NCI-H2196 treated with DMSO at 0.1 percent for 48 hours (cell line): ENCODE data around the gene MAP3K3.

Source experiments
- DNase-seq: peaks from one replicate; lab custom pipeline; 2025; ENCODE audit not compliant: unreplicated experiment; lab: John Stamatoyannopoulos, UW

MAP3K3 gene

DNA sequence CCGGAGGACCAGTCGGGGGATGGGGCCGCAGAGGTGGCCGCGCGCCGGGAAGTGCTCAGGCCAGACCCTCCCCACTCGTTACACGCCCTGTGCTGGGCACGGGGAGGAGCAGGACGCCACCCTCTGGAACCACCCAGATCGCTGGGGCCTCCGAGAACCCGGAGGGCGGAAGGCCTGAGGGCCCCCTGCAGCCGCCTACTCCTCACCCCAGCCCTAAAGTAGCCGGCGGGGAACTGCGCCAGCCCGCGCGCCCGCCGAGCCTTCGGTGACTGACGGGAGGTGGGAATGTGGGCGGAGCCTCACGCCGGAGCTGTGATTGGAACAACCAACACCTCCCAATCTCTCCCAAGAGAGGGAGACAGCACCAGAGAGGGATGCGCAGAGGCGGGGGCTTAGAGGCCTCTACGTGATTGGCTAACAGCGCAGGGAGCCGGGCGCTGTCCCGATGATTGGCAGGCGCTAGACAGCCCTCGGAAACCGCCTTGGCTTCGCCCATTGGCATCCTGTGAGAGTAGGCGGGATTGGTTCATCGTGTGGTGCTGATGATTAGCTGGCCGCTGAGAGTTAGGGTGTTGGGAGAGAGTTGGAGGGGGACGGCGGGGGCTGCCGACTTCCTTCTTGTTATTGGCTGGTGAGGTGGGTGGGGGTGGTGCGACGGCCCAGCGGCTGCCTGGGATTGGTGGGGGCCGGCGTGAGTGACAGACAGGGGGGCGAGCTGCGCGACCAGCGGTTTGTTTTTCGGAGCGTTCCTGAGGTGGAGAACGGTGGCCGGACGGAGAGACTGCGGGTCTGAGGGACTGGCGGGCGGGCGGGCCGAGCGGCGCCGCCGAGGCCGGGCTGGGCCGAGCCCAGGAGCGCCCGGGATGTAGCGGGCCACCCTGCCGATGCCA, at the start of gene MAP3K3:
TSS of gene MAP3K3 (plus strand) at position 734 of the 890 bp plus-strand sequence. CDS start 343 bp downstream, outside the sequence.
- peak; percentile 100 for DNase-seq

DNA sequence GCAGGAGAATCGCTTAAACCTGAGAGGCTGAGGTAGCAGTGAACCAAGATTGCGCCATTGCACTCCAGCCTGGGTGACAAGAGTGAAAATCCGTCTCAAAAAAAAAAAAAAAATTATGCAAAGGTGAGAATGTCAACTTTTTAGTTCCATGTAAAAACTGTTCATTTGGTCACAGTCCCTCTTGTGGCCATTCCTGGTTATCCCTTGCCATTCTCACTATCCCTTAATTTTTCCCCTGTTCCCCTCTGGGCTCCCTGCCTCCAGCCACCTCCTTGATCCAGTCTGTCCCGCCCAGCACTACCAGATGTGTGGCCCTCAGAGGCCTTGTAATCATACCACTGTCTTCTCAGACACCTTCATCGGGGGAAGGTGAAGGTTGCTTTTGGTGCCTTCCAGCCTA, 48.6 kb upstream of the MAP3K3 start:
- DNase-seq = no peak

DNA sequence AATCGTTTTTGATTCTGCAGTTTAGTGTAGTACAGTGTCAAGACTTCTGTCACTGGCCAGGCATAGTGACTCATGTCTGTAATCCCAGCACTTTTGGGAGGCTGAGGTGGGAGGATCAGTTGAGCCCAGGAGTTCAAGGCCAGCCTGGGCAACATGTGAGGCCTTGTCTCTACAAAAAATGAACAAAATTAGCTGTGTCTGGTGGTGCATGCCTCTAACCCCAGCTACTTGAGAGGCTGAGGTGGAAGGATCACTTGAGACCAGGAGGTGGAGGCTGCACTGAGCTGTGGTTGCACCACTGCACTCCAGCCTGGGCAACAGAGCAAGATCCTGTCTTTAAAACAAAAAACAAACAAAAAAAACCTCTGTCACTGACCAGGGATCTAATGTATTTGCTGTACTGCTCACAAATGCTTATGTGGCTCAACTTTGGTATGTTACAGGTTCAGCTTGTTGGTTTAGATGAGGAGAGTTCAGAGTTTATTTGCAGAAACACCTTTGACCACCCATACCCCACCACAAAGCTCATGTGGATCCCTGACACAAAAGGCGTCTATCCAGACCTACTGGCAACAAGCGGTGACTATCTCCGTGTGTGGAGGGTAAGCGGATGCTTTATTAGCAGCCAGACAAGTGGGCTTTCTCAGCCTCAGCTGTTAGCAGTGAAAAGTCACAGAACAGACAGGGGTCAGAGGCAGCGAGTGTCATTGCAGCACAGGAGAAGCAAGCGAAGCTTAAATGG, 44.0 kb upstream of the MAP3K3 start:
- no peak for DNase-seq

DNA sequence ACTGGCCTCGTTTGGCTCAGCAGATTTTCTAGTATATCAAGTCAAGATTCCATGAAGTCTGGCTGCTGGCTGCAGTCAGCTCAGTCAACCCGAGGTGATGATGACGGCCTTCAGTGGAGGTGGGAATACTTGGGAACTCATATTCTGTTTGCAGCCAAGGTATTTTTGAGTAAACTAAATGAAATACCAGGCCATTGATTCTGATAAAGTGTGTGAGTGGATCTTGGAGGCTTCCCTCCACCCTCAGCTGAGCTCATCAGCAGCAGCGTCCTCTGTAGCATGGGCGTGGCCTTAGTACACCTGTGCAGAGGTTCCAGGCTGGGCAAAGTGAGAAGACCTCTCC, 43.5 kb upstream of the MAP3K3 start:
- DNase-seq = no peak

DNA sequence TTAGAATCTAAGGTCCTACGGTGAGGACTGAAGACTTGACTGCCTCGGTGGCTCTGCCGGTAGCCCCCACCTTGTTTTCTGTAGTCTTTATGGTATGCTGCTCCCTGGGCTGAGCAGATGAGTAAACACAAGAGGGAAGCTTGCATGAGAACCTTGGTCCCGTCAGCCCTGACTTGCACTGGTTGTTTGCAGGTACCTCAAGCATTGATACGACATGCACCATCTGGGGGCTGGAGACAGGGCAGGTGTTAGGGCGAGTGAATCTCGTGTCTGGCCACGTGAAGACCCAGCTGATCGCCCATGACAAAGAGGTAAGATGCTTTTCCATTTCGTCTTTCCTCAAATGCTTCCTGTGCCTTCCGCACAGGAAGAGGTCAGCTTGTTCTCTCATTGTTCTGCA, 42.6 kb upstream of the MAP3K3 start:
- DNase-seq = no peak

DNA sequence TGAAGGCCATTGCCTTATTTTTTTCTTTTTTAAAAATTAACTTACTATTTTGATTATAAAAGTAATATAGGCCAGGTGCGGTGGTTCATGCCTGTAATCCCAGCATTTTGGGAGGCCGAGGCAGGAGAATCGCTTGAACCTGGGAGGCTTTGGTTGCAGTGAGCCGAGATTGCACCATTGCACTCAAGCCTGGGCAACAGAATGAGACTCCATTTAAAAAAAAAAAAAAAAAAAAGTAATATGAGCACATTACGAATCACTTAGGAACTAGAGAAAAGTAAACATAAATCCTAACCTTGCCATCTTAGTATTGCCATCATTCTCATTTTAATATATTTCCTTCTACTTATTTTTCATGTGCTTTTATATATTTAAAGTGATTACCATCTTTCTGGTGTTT, 34.4 kb upstream of the MAP3K3 start:
- DNase-seq = no peak

DNA sequence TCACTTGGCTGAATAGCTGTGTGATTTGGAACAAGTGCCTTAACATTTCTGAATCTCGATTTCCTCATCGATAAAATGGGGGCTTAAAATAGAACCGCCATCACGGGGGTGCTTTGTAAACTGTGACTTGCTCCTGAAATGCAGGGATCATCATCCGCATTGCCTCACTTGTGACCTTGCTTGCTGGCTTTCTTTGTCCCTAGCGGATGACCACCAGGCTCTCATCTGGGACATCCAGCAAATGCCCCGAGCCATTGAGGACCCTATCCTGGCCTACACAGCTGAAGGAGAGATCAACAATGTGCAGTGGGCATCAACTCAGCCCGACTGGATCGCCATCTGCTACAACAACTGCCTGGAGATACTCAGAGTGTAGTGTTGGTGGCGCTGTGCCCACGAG, 33.4 kb upstream of the MAP3K3 start:
- DNase-seq = no peak

DNA sequence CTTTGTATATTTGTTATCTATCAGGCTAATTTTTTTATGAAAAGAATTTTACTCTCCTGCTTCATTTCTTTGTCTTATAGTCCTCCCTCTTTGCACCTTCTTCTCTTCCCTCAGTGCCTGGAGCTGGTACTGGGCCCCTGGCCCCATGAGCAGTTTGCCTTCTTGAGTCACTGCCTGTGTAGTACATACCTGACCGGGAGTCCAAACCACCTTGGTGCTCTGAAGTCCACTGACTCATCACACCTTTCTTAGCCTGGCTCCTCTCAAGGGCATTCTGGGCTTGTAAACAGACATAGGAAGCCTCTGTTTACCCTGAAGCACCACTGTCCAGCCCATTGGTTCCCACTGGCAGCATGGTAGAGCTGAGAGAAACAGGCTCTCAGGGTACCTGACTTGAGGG, 32.6 kb upstream of the MAP3K3 start:
- DNase-seq = no peak

DNA sequence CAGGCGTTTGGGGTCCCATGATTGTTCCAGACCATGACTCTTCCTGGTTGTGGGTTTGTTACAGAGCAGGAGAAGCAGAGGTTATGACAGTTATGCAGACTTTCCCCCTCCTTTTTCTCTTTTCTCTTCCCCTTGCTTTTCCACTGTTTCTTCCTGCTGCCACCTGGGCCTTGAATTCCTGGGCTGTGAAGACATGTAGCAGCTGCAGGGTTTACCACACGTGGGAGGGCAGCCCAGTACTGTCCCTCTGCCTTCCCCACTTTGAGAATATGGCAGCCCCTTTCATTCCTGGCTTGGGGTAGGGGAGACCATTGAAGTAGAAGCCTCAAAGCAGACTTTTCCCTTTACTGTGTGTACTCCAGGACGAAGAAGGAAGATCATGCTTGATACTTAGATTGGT, 29.4 kb upstream of the MAP3K3 start:
- DNase-seq = no peak

DNA sequence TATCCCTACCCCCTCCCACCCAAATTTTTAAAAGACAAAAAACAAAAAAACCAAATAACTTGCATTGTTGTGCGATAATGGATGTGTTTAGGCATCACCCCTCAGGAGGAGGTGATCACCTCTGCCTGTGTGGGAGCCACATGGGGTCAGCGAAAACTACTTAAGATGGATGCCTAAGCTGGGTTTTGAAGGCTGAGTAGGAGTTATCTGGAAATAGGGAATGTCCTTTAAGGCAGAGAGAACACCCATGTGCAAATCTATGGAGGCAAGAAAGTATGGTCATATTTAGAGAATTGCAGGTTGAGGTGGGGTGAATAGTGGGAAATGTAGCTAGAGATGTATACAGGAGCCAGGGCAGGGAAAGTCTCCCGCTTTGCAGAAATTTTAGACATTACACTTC, 27.1 kb upstream of the MAP3K3 start:
- DNase-seq = no peak

DNA sequence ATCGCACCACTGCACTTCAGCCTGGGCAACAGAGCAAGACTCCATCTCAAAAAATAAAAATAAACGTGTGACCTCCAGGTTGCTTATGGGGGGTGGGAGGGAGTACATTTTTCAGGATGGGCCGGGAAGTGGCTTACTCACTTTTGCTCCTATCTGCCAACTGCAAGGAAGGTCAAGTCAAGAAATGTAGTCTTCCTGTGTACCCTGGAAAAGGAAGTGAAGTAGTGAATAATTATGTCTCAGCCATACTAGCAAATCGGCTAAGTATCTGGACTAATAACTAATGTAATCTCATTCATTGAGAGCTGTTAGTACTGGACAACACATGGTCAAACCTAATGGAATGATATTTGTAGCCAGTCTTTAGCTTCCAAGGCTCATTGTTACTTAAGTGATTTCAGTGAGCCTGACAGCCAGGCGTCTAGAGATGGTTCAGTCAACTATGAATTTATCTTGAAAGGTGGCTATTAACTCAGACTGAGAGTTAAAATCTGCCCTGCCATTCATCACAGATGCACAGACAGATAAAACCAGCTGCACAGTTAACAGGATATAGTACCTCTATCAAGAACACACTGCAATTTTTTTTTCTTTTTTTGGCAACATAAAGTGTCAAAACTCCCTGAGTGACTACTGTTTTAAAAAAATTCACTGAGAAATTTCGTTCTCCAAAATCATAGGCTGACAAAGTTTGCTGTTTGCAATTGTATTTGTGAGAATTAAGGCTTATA, 25.2 kb upstream of the MAP3K3 start:
- no peak for DNase-seq

DNA sequence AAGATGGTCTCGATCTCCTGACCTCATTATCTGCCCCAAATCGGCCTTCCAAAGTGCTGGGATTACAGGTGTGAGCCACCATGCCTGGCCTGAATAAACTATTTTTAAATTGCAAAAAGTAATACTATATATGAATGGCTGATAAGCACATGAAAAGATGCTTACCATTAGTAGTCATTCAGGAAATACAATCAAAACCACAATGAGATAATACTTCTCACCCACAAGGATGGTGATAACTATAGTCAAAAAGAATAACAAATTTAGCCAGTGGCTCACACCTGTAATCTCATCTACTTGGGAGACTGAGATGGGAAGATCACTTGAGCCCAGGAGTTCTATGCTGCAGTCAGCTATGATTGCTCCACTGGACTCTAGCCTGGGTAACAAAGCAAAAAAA, 23.9 kb upstream of the MAP3K3 start:
- no peak for DNase-seq

DNA sequence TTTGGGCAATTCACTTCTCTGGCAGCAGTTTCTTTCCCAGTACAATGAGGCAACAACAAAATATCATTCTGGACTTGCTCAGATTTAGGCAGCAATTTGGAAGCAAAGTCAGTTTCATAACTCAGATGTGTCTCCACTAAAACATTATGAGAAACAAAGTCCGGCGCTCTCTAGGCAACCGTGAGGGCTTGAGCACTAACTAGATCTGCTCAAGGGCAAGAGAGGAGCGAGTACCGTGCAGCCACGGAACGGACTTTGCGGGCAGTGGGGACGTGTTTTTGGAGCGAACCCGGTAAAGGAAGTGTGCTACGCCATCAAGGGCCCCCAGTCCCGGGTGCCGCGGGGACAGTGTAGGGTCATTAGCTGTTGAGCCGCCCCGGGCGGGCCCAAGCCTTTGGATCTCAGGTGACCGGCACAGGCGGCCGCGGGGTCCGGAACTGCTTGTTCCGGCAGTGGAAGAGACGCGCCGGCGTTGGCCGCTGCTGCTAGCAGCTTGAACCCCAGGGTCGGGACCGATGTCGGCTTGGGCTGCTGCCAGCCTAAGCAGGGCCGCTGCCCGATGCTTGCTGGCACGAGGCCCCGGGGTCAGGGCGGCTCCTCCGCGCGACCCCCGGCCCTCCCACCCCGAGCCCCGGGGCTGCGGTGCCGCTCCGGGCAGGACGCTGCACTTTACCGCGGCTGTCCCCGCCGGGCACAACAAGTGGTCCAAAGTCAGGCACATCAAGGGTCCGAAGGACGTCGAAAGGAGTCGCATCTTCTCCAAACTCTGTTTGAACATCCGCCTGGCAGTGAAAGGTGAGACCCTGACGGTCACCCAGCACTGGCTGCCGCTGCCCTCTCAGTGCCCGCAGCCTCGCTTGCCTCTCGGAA, 21.4 kb upstream of the MAP3K3 start, which contains the start of gene TACO1:
TSS of gene TACO1 (plus strand) at position 327 of the 870 bp plus-strand sequence. CDS start at position 516, 189 bp downstream.
- DNase-seq = peak; percentile 61

DNA sequence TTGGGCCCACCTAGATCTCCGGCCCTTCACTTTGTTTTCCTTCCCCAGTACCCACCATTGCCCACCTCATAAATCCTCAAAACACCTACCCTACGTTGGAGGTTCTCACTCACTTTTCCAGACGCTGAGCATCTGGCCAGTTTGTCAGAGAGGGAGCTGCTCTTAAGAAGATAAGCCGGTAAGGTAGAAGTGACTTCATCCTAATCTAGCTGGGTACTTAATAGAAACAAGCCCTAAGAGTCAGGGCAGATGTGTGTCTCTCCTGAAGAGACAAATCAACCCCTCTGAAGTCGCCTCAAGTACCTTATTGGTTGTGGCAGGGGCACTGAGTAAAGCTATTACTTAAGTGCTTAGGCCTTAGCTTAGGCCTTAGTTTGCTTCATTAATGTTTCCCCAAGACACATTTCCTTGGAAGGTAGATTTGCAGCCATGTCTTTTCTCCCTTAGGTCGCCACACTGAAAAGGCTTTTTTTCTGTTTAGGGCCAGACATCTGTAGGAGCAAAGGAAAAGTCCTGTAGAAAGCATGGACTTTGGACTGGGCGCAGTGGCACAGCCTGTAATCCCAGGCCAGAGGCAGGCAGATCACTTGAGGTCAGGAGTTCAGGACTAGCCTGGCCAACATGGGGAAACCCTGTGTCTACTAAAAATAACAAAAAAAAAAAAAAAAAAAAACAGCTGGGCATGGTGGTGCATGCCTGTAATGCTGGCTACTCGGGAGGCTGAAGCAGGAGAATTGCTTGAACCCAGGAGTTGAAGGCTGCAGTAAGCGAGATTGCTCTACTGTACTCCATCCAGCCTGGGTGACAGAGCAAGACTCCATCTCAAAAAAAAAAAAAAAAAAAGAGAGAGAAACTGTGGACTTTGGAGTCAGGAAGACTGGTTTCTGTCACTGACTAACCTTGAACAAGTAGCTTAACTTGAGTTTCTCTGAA, 20.5 kb upstream of the MAP3K3 start:
- no peak for DNase-seq

DNA sequence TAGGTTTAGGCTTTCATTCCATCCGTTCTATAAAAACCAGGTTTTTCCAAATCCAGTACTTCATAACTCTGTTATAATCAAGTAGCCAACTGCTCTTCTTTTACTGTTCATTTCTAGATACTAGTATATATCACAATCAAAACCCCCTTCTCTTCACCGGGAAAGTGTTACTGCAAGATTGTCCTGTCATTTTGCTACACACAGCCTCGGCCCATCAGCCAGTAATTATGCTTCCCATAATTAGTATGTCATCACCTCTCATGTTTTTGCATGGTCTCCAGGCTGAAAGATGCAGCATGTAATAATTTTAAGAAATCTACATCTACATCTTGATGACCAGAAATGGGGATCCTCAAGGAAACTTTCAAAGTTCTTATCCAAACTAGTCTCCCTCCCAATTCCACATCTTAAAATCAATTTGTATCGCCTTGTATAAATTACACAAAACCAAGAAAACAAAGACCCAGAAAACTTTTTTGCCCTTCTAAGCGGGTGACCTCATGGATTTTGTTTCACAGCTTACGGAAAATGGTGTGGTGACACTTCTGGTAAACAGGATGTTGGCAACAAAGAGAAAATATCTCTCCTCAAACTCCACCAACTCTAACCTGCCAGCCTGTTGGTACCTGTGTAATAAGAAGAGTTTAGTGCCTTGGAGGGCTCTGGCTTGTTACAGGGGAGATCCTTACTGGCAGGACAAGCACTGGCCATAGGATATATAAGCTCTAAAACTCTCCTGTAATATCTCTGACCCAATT, 12.2 kb upstream of the MAP3K3 start:
- no peak for DNase-seq

DNA sequence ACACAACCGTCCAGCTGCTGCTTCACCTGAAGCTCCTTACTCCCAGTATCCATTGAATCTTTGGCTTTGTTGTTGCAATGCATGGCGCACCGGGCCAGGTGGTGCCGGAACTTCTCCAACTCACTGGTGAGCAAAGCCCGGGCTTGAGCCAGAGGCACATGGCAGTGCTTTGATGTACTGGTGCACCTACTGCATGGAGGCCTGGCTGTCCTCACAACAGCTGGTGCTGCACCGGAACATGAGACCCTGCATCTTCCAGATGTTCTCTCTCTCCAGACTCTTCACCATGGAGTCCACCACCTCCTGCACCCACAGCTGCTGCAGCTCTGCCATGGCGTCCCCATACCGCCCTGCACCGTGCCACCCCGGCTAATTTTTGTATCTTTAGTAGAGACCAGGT, 11.4 kb upstream of the MAP3K3 start:
- DNase-seq = no peak

DNA sequence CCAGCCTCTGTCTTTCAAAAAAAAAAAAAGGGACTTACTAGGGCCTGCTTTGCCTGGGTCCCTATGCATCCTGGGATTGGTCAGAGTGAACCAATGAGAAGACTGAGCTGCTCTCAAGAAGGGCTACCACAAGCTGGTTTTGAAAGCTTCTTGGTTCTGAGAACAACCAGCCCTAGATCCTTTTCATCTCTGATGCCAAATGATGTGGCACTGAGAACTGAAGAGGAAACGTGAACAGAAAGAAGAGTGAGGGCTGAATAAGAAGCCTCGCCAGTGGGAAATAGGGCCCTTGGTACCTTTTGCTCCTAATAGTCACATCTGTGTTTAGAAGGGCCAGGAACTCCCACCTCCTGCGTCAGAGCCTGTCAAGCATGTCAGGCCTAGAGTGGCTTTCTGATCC, 10.9 kb upstream of the MAP3K3 start:
- DNase-seq = no peak

DNA sequence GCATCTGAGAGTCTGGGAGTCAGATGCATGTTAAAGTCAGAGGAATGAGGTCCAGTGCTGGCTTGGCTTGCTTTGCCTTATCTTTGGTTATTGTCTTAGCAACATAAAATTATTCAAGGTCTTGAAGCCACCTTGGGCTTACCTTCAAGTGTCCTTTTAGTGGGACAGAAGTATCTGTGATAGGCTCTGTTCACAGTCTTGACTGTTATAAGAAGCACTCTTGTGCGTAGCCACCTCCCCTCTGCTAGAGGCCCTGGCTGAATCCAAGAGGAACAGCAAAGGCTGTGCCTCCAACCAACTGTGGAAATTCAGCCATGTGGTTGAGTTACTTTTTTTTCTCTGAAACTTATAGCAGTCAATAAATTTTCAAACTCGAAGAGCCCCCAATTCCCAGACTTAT, 8.6 kb upstream of the MAP3K3 start:
- no peak for DNase-seq

DNA sequence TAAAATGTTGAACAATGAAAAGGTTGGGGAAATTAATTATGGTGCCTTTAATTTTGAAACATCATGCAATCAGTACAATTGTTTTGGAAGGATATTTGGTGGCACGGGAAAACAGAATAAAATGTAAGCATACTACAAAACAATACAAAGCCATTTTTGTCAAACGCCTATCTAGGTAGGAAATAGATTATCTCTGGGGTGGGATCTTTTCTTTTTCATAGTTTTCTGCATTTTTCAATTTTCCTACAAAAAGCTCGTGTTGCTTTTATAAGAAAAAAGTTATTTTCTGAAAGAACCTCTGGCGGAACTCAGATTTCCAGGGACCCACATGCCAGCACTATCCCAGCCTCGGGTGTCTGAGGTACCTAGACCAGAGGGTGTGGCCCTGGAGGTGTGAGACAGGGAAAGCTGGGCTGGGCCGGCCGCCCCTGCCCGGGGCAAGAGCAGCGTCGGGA, 961 bp upstream of the MAP3K3 start:
- no peak for DNase-seq
